GM18868 (cell line): ENCODE data around the gene PKN3.
A peak's percentile ranks its signal among the peaks of the same experiment; 100 is the strongest.

Experiments
- ATAC-seq: cut with Tn5 transposase; IDR thresholded peaks from one replicate; pipeline ENCODE4 v1.9.1; 2021; ENCODE audit warnings: mild to moderate bottlenecking, moderate library complexity; ENCODE audit not compliant: unreplicated experiment

PKN3 gene

DNA sequence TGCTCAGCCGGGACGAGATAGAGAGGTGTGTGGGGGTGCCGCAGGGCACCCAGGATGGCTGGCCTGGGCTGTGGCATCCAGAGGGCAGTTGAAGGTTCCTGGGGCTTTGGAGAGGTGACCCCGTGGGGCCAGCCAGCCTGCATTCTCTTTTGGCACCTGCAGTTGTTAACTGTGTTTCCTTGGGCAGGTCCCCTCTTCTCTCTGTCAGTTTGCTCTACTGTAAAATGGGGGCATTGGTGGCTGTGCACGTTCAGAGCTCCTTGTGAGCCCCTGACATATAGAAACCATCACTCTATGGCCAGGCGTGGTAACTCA lies 13.1 kb downstream of the PKN3 start:
- no peak for ATAC-seq

DNA sequence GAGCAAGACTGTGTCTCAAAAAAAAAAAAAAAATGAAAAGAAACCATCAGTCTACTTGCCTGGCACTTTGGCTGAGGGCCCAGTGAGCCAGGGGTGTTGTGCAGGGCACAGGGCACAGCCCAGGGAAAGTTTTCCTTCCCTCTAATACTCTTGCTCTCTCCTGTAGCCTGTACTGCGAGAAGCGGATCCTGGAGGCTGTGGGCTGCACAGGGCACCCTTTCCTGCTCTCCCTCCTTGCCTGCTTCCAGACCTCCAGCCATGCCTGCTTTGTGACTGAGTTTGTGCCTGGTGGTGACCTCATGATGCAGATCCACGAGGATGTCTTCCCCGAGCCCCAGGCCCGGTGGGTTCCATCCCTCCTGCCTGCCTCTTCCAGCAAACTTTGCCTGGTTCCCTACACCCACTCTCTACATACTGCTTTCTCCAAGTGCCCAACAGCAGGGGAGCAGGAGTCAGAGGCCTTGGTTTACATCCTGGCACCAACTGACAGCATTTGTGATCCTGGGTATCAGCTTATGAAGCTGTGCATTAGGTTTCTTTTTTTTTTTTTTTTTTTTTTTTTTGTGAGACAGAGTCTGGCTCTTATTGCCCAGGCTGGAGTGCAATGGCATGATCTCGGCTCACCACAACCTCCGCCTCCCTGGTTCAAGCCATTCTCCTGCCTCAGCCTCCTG lies 14.4 kb downstream of the PKN3 start:
- ATAC-seq: no peak

GRCh38 chr9:128718047-128718446 lies 15.7 kb downstream of the PKN3 start:
- no peak for ATAC-seq

- ATAC-seq: no peak
Observed at GRCh38 chr9:128718475-128718874, 16.2 kb downstream of the PKN3 start.

- ATAC-seq: no peak
Observed at GRCh38 chr9:128719919-128720605, 17.8 kb downstream of the PKN3 start.

DNA sequence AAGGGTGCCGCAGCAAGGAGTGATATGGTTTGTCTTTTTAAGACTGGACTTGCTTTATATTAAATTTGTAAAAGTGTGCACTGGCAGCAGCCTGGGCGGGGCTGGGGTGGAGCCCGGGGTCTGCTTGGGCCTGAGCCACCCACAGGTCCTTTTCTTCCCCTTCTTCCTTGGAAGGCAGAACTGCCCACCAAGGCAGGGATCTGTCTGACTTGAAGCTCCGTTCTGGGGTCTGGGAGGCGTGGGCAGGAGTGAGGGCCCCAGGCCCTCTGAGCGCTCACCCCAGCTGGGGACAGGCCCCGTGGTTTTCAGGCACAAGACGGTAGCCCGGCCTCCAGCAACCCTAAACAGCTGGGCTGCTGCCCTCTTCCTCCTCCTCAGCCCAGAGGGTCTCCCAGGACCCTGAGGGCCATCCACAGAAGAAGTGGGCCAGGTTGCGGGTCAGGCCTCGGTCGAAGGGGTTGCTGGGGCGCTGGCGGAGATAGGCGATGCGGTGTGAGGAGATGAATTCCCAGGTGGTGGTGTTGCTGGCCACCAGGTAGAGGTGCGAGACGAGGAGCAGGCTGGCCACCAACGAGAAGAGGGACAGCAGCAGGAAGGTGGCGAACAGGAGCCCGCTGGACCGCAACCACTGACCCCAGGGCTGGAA lies 18.7 kb downstream of the PKN3 start:
- no peak for ATAC-seq

DNA sequence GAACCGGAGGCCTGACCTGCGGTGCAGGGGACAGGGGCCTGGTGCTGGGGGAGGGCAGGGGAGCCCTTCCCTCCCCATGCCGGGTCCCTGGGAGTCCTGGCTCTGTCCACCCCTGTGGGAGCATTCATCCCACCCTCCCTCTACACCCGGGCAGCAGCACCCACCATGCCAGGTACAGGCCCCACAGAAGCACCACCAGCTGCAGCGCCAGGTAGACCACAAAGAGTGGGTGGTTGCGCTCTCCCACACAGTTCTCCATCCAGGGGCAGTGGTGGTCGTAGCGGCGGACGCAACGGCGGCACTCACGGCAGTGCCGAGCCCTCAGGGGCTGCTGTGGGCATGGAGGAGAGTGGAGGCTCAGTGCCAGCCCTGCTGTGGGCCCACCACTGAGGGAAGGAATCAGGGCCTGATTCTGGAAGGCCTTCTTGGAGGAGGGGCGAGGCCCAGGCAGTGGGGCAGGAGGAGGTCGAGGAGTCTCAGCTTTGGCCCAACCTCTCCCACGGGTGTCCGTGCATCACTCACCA lies 19.2 kb downstream of the PKN3 start:
- no peak for ATAC-seq

DNA sequence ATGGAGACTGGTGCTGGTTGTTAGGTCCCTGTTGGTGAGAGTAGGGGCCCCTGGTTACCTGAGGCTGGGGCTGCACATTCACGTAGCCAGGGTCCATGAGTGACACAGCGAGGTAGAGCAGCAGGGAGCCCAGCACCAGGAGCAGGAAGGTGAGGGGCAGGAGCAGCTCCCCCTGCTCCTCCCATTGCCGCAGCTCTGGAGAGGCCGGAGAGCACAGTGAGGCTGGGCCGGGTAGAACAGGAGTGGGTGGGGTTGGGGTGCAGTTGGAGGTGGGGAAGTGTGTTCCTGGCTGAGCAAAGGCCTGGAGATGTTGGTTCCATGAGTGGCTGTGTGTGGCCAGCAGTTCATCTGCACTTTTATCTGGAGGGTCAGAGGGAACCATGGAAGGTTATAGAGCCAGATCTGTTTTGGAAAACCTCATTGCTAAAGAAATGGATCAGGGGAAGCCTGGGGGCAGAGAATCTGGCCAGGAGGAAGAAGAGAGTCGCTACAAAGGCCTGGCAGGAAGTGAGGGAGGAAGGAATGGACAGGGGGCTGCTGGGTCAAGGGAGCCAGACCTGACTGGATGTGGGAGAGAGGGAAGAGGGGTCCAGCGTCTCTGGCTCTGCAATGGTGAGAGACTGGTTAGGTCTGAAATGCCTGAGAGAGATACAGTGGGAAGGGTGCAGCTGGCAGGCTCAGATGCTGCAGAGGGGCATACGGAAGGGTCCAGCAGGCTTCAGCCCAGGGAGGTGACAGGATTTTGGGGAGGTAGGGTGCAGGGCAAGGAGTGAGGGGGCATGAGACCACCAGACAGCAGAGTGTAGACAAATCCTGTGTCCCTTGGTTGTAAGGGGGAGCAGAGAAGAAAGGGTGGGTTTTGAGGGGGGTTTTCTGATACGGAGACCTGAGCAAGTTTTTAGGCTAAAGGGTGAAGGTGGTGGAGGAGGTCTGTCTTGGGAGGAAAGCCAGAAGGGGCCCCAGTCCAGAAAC lies 20.4 kb downstream of the PKN3 start:
- no peak for ATAC-seq

GRCh38 chr9:128723352-128723865 lies 21.1 kb downstream of the PKN3 start:
- no peak for ATAC-seq

GRCh38 chr9:128723866-128724743 lies 21.8 kb downstream of the PKN3 start, which contains the start of gene ZDHHC12:
Gene ZDHHC12, minus strand, starts transcription at chr9:128724127. Its CDS starts 34 bp downstream, at chr9:128724093.
- peak; percentile 97 for ATAC-seq

- ATAC-seq: peak; percentile 7
Observed at GRCh38 chr9:128724744-128725211, 22.5 kb downstream of the PKN3 start.

DNA sequence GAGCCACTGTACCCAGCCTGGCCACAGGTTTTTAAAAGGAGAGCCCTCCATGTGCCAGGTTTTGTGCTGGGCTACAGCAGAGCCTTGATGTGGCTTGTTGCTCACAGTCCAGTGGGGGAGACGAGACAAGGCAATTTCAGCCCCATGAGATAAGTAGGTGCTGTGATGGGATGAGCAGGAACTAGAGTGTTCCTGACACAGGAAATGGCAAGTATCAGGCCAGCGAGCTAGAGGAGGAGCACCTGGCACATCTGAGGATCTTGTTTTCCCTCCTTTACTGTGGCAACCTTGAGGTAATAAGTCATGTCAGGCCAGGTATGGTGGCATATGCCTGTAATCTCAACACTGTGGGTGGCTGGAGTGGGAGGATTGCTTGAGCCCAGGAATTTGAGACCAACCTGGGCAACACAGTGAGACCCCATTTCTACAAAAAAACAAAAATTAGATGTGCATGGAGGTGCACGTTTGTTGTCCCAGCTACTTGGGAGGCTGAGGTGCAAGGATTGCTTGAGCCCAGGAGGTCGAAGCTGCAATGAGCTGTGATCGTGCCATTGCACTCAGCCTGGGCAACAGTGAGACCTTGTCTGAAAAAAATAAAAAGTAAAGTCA lies 25.4 kb downstream of the PKN3 start:
- ATAC-seq: no peak

- no peak for ATAC-seq
Observed at GRCh38 chr9:128728298-128728697, 26.0 kb downstream of the PKN3 start.

- ATAC-seq: no peak
Observed at GRCh38 chr9:128729302-128729701, 27.0 kb downstream of the PKN3 start.

- no peak for ATAC-seq
Observed at GRCh38 chr9:128729766-128730517, 27.6 kb downstream of the PKN3 start.

DNA sequence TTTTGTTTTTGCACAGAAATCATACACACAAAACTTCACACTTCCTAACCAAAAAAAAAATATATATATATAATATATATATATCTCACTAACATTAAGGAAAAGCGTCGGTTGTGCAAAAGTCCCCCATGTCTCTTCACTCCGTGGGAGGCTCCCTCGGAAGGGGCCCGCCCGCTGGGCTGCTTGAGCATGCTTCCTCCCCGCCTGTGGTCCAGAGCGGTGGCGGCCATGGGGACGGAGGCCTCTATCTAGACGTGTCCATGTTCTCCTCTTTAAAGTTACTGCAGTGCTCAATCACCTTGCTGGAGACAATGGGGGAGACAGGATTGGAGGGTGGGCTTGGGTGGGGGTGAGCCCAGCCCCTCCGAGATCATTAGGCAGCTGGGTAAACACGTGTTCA lies 28.8 kb downstream of the PKN3 start:
- no peak for ATAC-seq

DNA sequence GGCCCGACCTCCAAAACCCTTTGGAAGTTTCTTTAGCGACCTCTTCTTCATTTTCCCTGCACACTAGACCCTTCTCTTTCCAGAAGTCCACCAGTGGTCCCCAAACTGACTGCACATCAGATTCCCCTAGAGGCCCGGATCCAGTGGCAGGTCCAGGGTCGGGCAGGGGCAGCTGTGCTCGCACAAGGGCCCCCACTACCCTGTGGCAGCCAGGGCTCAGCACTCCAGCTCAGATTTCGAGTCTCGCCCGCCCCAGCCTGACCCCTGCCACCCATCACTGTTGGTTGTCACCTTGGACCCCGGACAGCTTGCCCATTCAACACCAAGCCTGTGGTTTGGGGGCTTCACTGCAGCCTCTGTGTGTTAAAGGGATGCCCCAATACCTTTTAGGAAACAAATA lies 29.4 kb downstream of the PKN3 start:
- no peak for ATAC-seq

DNA sequence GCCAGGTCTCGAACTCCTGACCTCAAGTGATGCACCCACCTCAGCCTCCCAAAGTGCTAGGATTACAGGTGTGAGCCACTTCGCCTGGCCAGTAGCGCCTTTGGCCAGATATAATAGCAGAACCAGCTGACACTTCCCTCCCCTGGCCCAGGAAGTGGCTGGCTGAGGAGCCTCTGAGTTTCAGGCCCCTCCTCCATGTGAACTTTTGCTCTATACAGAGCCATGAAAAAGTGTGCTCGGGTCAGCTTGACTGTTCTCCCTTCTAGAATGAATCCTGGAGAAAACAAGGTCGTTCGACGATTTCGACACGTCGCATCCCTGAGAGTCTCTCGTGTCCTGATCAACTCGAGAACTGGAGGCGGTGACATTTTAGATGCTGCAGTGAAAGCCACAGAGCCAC lies 30.3 kb downstream of the PKN3 start:
- ATAC-seq: no peak
